ENCODE measurements around the gene UQCRHL. TPM values are rescaled to one million over a fixed set of nuclear protein-coding genes. Genes with fewer than 3 reads are reported as not detected.
"Not testable (repeated sequence)": the region's sequence is repeated elsewhere in the genome, so short reads cannot be mapped to it uniquely, and the experiment has no call there.

The UQCRHL gene
- total and polyA plus RNA-seq, 3 experiments from 2014 or later, result 0.95 to 2.0 (median 1.7) TPM

DNA sequence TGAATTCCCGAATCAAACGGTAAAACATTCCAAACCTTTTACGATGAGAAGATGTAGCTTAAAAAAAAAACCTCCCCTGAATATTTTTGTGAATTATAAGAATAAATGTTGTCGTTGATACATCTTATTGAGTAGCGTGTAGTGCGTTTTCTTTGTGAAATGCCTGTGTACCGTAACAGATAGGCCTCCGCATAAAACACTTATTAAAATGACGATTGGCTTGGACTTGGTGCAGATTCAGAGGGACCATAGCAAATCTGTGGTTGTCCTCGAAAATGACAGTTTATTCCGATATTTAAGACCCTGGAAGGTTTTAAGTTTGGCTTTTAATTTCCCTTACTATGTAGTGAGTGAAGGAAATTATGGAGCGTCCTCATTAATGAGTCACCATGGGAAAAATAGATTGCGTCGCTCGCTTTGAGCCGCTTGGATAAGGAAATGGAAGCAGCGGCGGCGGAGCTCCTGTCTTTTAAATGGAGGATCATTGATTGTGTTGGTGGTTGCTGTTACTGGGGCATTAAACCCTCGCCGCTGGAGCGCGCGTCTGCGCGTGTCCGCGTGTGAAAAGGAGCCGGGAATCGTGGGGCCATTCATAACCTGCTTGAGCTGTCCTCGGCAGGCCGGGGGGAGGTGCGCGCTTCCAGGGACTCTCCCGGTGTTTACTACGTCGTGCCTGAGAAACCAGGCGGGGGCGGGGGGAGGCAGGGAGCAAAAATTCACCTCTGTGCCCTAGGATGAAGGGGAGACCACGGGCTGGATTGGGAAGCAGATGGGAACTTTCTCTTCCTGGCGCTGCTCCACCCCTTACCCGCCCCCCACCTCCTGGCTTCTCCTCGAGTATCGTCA is 41.7 kb upstream of the UQCRHL start:
- peaks cover 40% of the 10 kb centered on the region for H3K4me1 ChIP-seq (ENCODE audit: insufficient read depth, low read length)

DNA sequence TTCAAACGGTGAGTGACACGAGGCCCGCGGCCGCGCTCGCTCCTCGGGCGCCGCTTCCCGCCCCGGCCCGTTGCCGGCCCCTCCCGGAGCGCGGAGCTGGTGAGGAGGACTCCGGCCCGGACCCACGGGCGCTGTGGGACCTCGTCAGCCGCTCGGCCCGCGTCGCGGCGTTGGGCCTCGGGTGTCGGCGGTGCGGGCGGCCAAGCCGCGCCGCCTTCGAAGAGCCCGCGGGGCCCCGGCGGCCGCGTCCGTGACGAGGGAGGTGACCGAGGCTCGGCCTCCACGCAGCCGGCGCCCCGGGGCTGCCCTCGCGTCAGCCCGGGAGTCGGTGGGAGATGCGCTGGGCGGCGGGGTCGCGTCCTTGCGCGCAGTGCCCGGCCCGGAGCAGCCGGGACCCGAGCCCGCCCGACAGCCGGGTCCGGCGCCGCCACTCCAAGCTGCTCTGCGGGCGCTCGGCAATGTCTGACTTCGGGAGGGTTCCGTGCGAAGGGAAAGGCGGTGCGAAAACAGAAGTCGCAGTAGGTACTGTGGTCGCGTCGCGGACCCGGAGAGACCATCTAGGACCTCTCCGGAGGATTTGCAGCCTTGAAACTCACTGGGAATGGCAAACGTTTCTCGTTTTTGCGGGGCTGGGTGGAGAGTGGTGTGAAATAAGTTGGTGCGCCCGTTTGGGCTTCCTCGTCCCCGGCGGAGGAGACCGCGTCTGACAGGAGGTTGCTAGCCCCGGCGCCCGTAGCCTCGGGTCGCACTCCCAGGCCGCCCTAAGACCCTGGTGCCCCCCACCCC is 40.9 kb upstream of the UQCRHL start:
- peak; percentile 29 to 72 (median 51) for DNase-seq
- peaks cover 38 to 58% (median 52%) of the 10 kb centered on the region in 3 donors for H3K4me1 Mint-ChIP-seq
- H3K4me3 ChIP-seq (ENCODE audit: low read length), result peak overlapping the region; percentile 74
- no peaks in the 10 kb centered on the region for H3K9me3 Mint-ChIP-seq
- H3K4me3 Mint-ChIP-seq, result peak overlapping the region; percentile 95 to 99 (median 97)
- CTCF ChIA-PET, result interaction anchor here (0.6 to 3.8 kb wide), 6 partner anchors 11 to 80 kb away, joined by 3 to 38 read pairs (median 6); no protein-coding TSS in a partner anchor
- H3K27ac ChIP-seq (ENCODE audit: low read depth, low read length), result peak overlapping the region; percentile 84
- peak overlapping the region; percentile 94 to 99 (median 98) for H3K27ac Mint-ChIP-seq
- no peaks in the 10 kb centered on the region for H3K36me3 ChIP-seq (ENCODE audit: insufficient read depth, low read length)
- H3K9me3 ChIP-seq (ENCODE audit: low read length), result no peaks in the 10 kb centered on the region
- H3K4me1 ChIP-seq (ENCODE audit: insufficient read depth, low read length), result peaks cover 40% of the 10 kb centered on the region
- H3K36me3 Mint-ChIP-seq, result peaks cover 0 to 15% (median 0%) of the 10 kb centered on the region in 3 donors
- H3K27me3 Mint-ChIP-seq, result no peaks in the 10 kb centered on the region
- POLR2A ChIA-PET, result interaction anchor here (0.9 to 5.5 kb wide), 12 partner anchors 13 to 1056 kb away, joined by 3 to 319 read pairs (median 4); partner anchors contain the start of gene ZBTB17
- no peaks in the 10 kb centered on the region for H3K27me3 ChIP-seq (ENCODE audit: insufficient read depth, low read length, poor library complexity, severe bottlenecking)

More for the DNA sequence above, 41.7 kb upstream of the UQCRHL start:
- Mint-ChIP-seq H3K36me3 (peaks cover 0 to 15% (median 0%) of the 10 kb centered on the region in 3 donors), H3K9me3 (no peaks in the 10 kb centered on the region), H3K4me3 (peak overlapping the region; percentile 95 to 99 (median 97)), H3K27ac (peak overlapping the region; percentile 94 to 99 (median 98)), H3K4me1 (peaks cover 37 to 61% (median 52%) of the 10 kb centered on the region in 3 donors), H3K27me3 (no peaks in the 10 kb centered on the region)
- POLR2A ChIA-PET, result interaction anchor here (0.9 to 5.5 kb wide), 9 partner anchors 14 to 100 kb away, joined by 3 to 319 read pairs (median 4); no protein-coding TSS in a partner anchor
- DNase-seq, result peak; percentile 49 to 81 (median 58)
- H3K4me3 ChIP-seq (ENCODE audit: low read length), result peak overlapping the region; percentile 74
- H3K27ac ChIP-seq (ENCODE audit: low read depth, low read length), result peak overlapping the region; percentile 84
- H3K9me3 ChIP-seq (ENCODE audit: low read length), result no peaks in the 10 kb centered on the region
- CTCF ChIA-PET, result interaction anchor here (0.6 to 3.8 kb wide), 6 partner anchors 12 to 79 kb away, joined by 3 to 38 read pairs (median 6); no protein-coding TSS in a partner anchor
- H3K36me3 ChIP-seq (ENCODE audit: insufficient read depth, low read length), result no peaks in the 10 kb centered on the region
- no peaks in the 10 kb centered on the region for H3K27me3 ChIP-seq (ENCODE audit: insufficient read depth, low read length, poor library complexity, severe bottlenecking)

DNA sequence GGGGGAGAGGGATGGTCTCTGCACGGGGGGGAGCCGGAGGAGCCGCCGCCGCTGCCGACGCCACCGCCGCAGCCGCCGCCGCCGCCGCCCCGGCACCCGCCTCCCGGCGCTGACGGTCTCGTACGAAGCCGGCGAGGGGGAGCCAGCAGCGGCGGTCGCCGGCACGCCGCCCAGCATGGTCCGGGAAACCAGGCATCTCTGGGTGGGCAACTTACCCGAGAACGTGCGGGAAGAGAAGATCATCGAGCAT is 40.4 kb upstream of the UQCRHL start:
- CTCF ChIA-PET, result interaction anchor here (0.7 to 3.8 kb wide), 5 partner anchors 10 to 90 kb away, joined by 3 to 38 read pairs (median 5); no protein-coding TSS in a partner anchor
- POLR2A ChIA-PET, result interaction anchor here (0.8 to 5.5 kb wide), 9 partner anchors 12 to 1057 kb away, joined by 3 to 319 read pairs (median 4); partner anchors contain the start of gene ZBTB17
- Histone ChIP-seq H3K4me1 (ENCODE audit: insufficient read depth, low read length) (peaks cover 40% of the 10 kb centered on the region), H3K9me3 (ENCODE audit: low read length) (no peaks in the 10 kb centered on the region), H3K27me3 (ENCODE audit: insufficient read depth, low read length, poor library complexity, severe bottlenecking) (no peaks in the 10 kb centered on the region), H3K4me3 (ENCODE audit: low read length) (peak overlapping the region; percentile 74), H3K27ac (ENCODE audit: low read depth, low read length) (peak overlapping the region; percentile 84), H3K36me3 (ENCODE audit: insufficient read depth, low read length) (no peaks in the 10 kb centered on the region)
- peak overlapping the region; percentile 19 to 97 (median 82) for H3K27ac Mint-ChIP-seq
- H3K4me1 Mint-ChIP-seq, result peaks cover 38 to 57% (median 52%) of the 10 kb centered on the region in 3 donors
- H3K4me3 Mint-ChIP-seq, result peak overlapping the region; percentile 88 to 96 (median 92)
- no peaks in the 10 kb centered on the region for H3K9me3 Mint-ChIP-seq
- DNase-seq, result no peak
- H3K27me3 Mint-ChIP-seq, result no peaks in the 10 kb centered on the region
- peaks cover 0 to 15% (median 0%) of the 10 kb centered on the region in 3 donors for H3K36me3 Mint-ChIP-seq

DNA sequence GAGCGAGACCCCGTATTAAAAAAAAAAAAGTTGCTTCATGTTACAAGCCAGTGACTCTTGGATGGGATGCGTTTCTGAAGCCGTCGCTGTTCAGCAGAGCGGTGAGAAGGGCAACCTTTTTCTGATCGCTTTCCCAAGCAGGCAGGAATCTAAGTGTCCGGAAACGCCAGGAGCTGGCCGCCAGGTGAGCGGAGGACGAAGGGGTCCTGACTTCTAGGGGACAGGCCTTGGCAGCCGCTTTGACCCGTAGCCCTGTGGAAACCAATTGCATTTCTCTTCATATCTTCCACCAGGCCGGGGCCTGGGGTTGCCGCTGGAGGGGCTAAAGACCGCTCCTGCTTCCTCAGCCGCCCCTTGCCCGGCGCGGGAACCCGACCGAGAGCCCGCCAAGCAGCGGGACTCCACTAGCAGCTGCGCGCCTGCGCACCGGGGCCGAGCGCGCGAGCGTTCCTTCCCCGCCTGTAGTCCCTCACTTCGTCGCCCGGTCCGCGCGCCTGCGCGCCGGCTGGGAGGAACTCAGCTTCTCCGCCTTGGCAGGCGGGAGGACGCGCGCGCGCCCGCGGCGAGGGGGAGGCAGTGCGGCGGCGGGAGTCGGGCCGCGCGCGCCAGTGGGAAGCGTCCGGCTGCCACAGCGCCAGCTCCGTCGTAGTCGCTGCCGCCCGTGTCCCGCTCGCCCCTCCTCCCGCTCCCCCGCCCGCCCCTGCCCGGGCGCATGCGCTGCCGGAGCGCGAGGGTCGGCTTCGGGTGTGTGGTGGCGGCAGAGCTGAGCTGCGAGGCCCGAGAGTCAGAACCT is 39.8 kb upstream of the UQCRHL start, which contains the start of gene SPEN:
Gene SPEN, plus strand, starts transcription at position 608 of the 793 bp plus-strand sequence. CDS start 361 bp downstream, outside the sequence.
- Histone ChIP-seq H3K4me1 (ENCODE audit: insufficient read depth, low read length) (peaks cover 40% of the 10 kb centered on the region), H3K27ac (ENCODE audit: low read depth, low read length) (peak within 1 kb of the TSS; percentile 94), H3K4me3 (ENCODE audit: low read length) (peak within 1 kb of the TSS; percentile 97), H3K36me3 (ENCODE audit: insufficient read depth, low read length) (no peaks in the 10 kb centered on the region), H3K9me3 (ENCODE audit: low read length) (no peaks in the 10 kb centered on the region), H3K27me3 (ENCODE audit: insufficient read depth, low read length, poor library complexity, severe bottlenecking) (no peaks in the 10 kb centered on the region)
- H3K9me3 Mint-ChIP-seq, result no peaks in the 10 kb centered on the region
- ChIA-PET CTCF (interaction anchor here (0.7 to 3.8 kb wide), 5 partner anchors 10 to 90 kb away, joined by 3 to 38 read pairs (median 5); no protein-coding TSS in a partner anchor), POLR2A (interaction anchor here (0.8 to 5.5 kb wide), 6 partner anchors 12 to 1057 kb away, joined by 3 to 319 read pairs (median 5); partner anchors contain the start of gene ZBTB17)
- no peaks in the 10 kb centered on the region for H3K27me3 Mint-ChIP-seq
- peaks cover 0 to 15% (median 0%) of the 10 kb centered on the region in 3 donors for H3K36me3 Mint-ChIP-seq
- peak within 1 kb of the TSS; percentile 95 to 99 (median 97) for H3K4me3 Mint-ChIP-seq
- peaks cover 36 to 52% (median 46%) of the 10 kb centered on the region in 3 donors for H3K4me1 Mint-ChIP-seq
- H3K27ac Mint-ChIP-seq, result peak within 1 kb of the TSS; percentile 97 to 99 (median 98)
- peak; percentile 97 to 99 (median 99) for DNase-seq

DNA sequence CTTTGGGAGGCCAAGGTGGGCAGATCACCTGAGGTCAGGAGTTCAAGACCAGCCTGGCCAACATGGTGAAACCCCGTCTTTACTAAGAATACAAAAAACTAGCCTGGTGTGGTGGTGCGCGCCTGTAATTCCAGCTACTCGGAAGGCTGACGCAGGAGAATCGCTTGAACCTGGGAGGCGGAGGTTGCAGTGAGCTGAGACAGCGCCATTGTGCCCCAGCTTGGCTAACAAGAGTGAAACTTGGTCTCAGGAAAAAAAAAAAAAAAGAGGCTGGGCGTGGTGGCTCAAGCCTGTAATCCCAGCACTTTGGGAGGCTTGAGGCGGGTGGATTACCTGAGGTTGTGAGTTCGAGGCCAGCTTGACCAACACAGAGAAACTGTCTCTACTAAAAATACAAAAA is 38.6 kb upstream of the UQCRHL start:
- not testable (repeated sequence) for H3K36me3 ChIP-seq (ENCODE audit: insufficient read depth, low read length); H3K27me3 ChIP-seq (ENCODE audit: insufficient read depth, low read length, poor library complexity, severe bottlenecking); DNase-seq; H3K9me3 Mint-ChIP-seq; H3K9me3 ChIP-seq (ENCODE audit: low read length); H3K4me3 ChIP-seq (ENCODE audit: low read length); H3K27me3 Mint-ChIP-seq
- Histone ChIP-seq H3K4me1 (ENCODE audit: insufficient read depth, low read length) (peaks cover 33% of the 10 kb centered on the region), H3K27ac (ENCODE audit: low read depth, low read length) (peak overlapping the region; percentile 94)
- Mint-ChIP-seq H3K36me3 (peaks cover 0 to 15% (median 0%) of the 10 kb centered on the region in 3 donors), H3K4me1 (peaks cover 26 to 39% (median 35%) of the 10 kb centered on the region in 3 donors), H3K27ac (peak overlapping the region in 5 of 8 donors; percentile 54 to 98 (median 96)), H3K4me3 (peak overlapping the region in 5 of 7 donors; percentile 45 to 96 (median 50))
- POLR2A ChIA-PET, result interaction anchor here (5.5 kb wide), 1 partner anchor 11 kb away, joined by 319 read pairs; no protein-coding TSS in a partner anchor
- CTCF ChIA-PET, result interaction anchor here (3.0 to 3.4 kb wide), 2 partner anchors 9 to 12 kb away, joined by 14 to 27 read pairs; no protein-coding TSS in a partner anchor

DNA sequence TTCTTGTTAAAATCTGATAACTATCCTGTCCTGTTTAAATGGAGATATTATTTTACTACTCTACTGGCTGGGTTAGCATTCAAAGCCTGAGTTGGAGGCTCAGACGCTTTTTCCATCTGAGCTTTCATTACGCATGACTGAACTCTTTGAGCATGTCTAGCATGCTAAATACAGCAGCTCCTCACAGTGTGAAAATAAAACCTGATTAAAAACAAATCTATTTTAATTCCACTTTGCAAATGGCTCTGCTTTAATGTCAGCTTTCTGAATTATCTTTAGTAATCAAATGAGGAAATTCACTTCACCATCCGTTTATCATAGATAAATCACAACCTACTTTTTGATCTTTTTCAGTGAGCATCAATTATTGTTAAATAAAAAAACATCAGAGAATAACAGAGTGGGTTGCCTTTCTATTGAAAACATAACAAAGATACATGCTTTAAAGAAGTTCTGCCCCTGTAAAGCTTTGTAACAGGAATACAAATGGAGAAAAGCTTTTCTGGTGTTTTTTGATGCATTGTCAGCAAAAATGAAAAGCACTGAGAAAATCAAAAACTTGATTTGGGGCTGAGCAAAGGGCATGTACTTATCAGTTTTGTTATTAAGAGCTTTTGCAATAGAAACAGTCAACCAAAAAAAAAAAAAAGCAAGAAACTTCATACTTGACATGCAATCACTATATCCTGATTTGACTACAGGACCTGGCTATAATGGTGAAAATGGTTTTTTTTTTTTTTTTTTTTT is 36.5 kb upstream of the UQCRHL start:
- Mint-ChIP-seq H3K4me1 (peaks cover 11 to 20% (median 15%) of the 10 kb centered on the region in 3 donors), H3K36me3 (peaks cover 0 to 8% (median 0%) of the 10 kb centered on the region in 3 donors), H3K27me3 (no peaks in the 10 kb centered on the region), H3K9me3 (no peaks in the 10 kb centered on the region), H3K27ac (peak overlapping the region in 1 of 8 donors; percentile 6), H3K4me3 (no peak overlapping the region)
- H3K9me3 ChIP-seq (ENCODE audit: low read length), result no peaks in the 10 kb centered on the region
- no peak for DNase-seq
- no peaks in the 10 kb centered on the region for H3K36me3 ChIP-seq (ENCODE audit: insufficient read depth, low read length)
- ChIA-PET CTCF (interaction anchor here (1.5 to 3.4 kb wide), 2 partner anchors 10 to 28 kb away, joined by 5 to 14 read pairs; no protein-coding TSS in a partner anchor), POLR2A (interaction anchor here (0.7 to 1.7 kb wide), 3 partner anchors 10 to 112 kb away, joined by 6 to 9 read pairs (median 8); no protein-coding TSS in a partner anchor)
- no peak overlapping the region for H3K27ac ChIP-seq (ENCODE audit: low read depth, low read length)
- no peaks in the 10 kb centered on the region for H3K27me3 ChIP-seq (ENCODE audit: insufficient read depth, low read length, poor library complexity, severe bottlenecking)
- no peak overlapping the region for H3K4me3 ChIP-seq (ENCODE audit: low read length)
- H3K4me1 ChIP-seq (ENCODE audit: insufficient read depth, low read length), result peaks cover 19% of the 10 kb centered on the region
